ENCODE measurements around the gene LIPH.

- TF ChIP-seq CTCF (IDR thresholded peaks at IDR 0.05; ENCODE audit: low read depth, low read length) (no peak), EZH2phosphoT487 (IDR thresholded peaks at IDR 0.05; ENCODE audit: low read depth) (no peak)
Measured at GRCh38 chr3:185460309-185460708, 92.1 kb downstream of the LIPH start.

Measured in OCI-LY3 (cell line).